Raji (cell line): ENCODE results near the gene KDM6B.

Experiments used
- POLR2A ChIP-seq: IDR thresholded peaks from 2 replicates; pipeline ENCODE4 v1.6.1; 2011; ENCODE audit warnings: low read depth, low read length, control low read depth; ENCODE audit not compliant: insufficient read depth

Gene KDM6B

GRCh38 chr17:7867881-7868329, 33.9 kb downstream of the KDM6B start:
- TF ChIP-seq POLR2A = no peak

GRCh38 chr17:7873051-7873450, 39.0 kb downstream of the KDM6B start:
- TF ChIP-seq POLR2A = no peak

- no peak for TF ChIP-seq POLR2A
These were observed 41.9 kb downstream of the KDM6B start for GRCh38 chr17:7875804-7876370.

GRCh38 chr17:7878234-7878633, 44.2 kb downstream of the KDM6B start:
- no peak for TF ChIP-seq POLR2A

- no peak for TF ChIP-seq POLR2A
These were observed 46.3 kb downstream of the KDM6B start for GRCh38 chr17:7880076-7880868.

GRCh38 chr17:7881276-7882054, 47.4 kb downstream of the KDM6B start:
- TF ChIP-seq POLR2A = no peak

- TF ChIP-seq POLR2A = peak; percentile 81
These were observed 48.1 kb downstream of the KDM6B start for GRCh38 chr17:7882068-7882467.

- TF ChIP-seq POLR2A = no peak
These were observed 48.6 kb downstream of the KDM6B start for GRCh38 chr17:7882629-7883028.
